ENCODE results near the gene N4BP2.

The N4BP2 gene

DNA sequence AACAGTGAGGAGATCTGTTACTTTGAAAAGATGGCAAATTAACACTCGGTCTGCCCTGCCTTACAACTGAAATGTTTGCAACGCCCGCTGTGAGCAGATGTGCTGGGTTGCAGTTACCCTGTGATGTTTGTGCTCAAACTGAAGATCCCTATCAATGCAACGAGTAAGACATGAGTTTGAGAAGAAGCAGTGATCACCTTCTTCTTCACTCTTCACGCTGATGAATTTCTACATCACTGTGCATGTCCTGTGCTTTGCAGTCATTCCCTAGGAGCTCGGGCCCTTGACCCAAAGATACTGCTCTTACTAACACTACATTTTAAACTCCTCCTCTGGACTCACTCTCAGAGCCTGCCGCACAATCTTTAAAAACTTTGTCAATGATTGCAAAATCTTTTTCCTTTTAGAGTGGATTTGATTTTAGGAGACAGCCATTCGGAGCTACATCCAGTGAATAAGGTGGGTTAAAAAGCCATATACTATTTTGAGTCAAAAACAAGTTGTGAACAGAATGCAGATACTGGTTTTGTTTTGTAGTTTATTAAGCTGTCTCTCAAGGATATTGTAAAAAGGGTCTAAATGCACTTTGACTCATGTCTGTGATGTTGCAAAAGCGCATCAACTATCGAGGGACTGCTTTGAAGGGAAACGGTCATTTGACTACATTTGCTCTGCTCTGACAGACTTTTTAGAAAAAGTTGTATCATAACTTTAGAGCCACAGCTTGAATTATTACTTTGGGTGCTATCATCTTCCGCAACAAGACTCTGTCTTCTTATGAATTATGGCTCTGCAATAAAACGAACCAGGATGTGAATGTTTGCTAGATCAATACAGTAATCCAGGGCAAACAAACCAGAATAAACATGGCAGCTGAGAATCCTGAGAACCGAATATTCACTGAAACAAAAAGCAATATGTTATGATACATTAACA, 134.5 kb downstream of the N4BP2 start:
- no peak for TF ChIP-seq CTCF (IDR thresholded peaks at IDR 0.05; ENCODE audit: insufficient read depth, missing control alignments)
- no peak for FAIRE-seq

DNA sequence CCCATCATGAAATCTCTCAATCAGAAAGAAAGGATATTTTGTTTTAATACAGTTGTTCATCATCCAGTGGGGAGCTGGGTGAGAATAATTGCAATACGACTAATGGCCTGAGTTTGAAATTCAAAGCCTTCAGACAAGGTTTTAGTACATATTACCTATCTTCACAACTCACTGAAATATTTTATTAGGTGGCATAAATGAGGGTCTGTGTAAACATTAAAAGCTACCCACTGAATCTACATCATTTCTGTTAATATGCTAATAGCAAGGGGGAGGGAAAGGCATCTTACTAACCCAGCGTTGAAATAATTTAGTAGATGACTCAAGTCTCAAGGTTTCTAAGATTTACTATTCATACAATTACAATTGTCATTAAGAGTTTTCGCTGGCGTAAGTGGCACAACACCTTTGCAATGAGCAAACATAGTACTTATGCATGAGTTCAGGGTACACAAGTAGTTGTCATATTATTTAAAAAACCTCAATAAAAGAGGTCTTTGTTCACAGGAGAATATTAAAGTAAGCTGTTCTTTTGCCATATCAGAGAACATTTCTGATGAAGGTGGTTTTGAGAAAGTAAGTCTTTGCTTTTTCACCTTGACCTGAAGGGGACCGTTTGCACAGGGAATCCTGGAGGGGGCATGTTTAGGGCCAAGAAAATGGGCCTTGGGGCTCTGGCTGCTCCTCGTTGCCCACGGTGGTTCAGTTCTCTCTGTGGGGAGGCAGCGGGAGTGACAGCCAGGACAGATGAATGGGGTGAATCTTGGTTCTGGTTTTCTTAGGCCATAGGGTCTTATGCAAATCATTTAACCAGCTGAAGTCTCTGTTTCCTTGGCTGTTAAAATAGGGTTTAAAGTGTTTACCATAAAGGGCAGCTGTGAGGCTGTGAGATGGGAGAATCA, 135.7 kb downstream of the N4BP2 start:
- TF ChIP-seq CTCF (IDR thresholded peaks at IDR 0.05; ENCODE audit: insufficient read depth, missing control alignments), result no peak
- no peak for DNase-seq (ENCODE audit: insufficient read length, low spot score)
- no peak for FAIRE-seq

More for the DNA sequence above, 134.5 kb downstream of the N4BP2 start:
- no peak for DNase-seq (ENCODE audit: insufficient read length, low spot score)

DNA sequence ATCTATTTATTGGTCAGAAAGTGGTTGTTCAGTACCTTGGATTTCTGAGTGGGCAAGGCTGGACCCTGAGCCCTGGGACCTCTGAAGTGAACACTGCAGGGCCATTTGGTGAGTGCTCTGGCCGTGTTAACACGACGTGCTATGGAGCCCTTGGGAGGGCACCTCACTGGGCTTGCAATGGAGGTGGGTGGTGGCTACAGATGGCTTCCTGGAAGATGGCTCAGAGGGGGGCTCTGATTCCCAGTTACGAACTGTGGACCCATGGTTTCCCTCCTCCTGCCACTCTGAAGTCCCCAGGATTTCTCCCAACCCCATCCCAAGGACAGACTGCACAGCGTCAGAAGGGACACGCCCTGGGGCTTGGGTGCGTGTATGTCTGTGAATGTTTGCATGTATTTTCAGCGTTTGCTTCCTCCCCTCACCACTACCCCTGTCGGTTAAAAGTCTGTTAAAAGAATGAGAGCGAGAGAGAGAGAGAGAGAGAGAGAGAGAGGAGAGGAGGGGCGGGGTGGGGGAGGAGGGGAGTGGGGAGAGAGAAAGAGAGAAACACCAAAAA, 136.4 kb downstream of the N4BP2 start:
- no peak for TF ChIP-seq CTCF (IDR thresholded peaks at IDR 0.05; ENCODE audit: insufficient read depth, missing control alignments)
- FAIRE-seq, result no peak
- DNase-seq (ENCODE audit: insufficient read length, low spot score), result no peak

- FAIRE-seq, result no peak
- DNase-seq (ENCODE audit: insufficient read length, low spot score), result no peak
- no peak for TF ChIP-seq CTCF (IDR thresholded peaks at IDR 0.05; ENCODE audit: insufficient read depth, missing control alignments)
Measured at GRCh38 chr4:40193578-40193977, 136.9 kb downstream of the N4BP2 start.

DNA sequence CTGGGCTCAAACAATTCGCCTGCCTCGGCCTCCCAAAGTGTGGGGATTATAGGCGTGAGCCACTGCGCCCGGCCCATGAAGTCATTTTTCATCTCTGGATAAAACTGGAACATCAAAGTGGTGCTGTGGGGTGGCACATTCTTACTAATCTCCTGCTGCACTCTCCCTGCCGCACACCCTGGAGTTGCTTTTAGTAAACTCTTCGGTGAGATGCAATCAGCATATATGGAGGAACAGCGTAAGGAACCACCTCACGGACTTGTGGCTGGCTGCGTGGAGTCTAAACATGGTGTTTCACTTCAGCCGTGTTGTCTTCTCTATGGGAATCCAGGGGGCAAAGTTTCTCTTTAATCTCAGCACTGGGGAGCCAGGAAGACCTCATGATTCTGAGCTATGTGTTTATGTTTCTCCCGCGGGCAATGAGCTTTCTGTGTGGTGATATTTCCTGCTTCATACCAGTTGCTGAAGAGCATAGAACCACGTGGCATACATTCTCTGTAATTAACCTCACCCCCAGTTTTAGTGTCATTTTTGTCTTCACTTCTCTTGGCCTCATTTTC, 138.0 kb downstream of the N4BP2 start:
- FAIRE-seq (no peak), DNase-seq (ENCODE audit: insufficient read length, low spot score) (no peak)
- no peak for TF ChIP-seq CTCF (IDR thresholded peaks at IDR 0.05; ENCODE audit: insufficient read depth, missing control alignments)

DNA sequence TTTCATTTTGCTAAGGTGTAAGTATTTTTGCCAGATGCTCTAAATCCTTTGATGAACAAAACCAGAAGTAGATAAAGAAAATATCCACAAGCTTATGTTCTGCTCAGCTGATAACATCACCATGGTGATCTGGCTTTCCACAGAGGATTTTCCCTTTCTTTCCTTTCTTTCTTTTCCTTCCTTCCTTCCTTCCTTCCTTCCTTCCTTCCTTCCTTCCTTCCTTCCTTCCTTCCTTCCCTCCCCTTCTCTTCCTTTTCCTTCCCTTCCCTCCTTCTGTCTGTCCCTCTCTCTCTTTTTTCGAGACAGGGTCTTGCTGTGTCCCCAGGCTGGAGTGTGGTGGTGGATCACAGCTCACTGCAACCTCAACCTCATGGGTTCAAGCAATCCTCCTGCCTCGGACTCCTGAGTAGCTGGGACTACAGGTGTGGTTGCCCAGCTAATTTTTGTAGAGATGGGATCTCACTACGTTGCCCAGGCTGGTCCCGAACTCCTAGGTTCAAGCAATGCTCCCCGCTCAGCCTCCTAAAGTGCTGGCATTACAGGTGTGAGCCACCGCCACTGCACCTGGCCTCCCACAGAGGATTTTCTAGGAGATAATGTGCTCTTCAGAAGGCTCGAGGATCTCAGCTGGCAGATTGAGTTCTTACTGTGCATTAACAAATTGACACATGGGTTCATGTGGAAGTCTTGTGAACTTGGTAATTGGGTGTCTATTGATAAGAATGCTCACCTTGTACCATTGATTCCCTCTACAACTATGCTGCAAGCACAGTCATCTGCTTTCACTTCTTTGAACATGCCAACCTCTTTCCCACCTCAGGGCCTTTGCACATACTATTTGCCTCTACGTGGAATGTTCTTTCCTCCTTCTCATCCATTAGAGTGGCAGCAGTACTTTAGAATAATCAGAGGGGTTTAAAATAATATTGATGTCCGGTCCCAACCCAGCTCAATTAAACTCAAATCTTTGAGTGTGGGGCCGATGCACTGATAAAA, 138.8 kb downstream of the N4BP2 start:
- TF ChIP-seq CTCF (IDR thresholded peaks at IDR 0.05; ENCODE audit: insufficient read depth, missing control alignments), result no peak

More for the DNA sequence above, 138.8 kb downstream of the N4BP2 start:
- FAIRE-seq (no peak), DNase-seq (ENCODE audit: insufficient read length, low spot score) (no peak)

Measured in D721Med (cell line).